K562 (cell line): ENCODE data around the gene FOXJ3.

Experiments
- CEBPB ChIP-seq: fragments of 450-650 bp; IDR thresholded peaks from 2 replicates; pipeline ENCODE4 v1.6.1; 2016; ENCODE audit warnings: missing genetic modification characterization, missing compliant biosample characterization
- FOSL1 ChIP-seq: fragments of 200-800 bp; sonication (Bioruptor generic); conservative IDR thresholded peaks from 2 replicates; pipeline ENCODE4 v1.6.1; 2016; ENCODE audit warnings: missing genetic modification characterization, missing compliant biosample characterization
- MYC ChIP-seq, 2 experiments: fragments of 250-450 bp in 1 of 2; sonication (Bioruptor Pico) in 1 of 2; IDR thresholded peaks; 2 replicates each; pipeline versions ENCODE4 v1.5.1 to v1.6.1; 2012 to 2021; ENCODE audit warnings: low read depth in 2 of 2, borderline replicate concordance in 1 of 2, improper control_type of control experiment in 1 of 2, low read length in 1 of 2, mild to moderate bottlenecking in 1 of 2, moderate library complexity in 1 of 2
- NFRKB ChIP-seq: fragments of 450-650 bp; IDR thresholded peaks from 2 replicates; pipeline ENCODE4 v1.6.1; 2016; ENCODE audit warnings: low read depth
- SREBF2 ChIP-seq: sonication (generic); formaldehyde crosslinking; IDR thresholded peaks from 2 replicates; pipeline ENCODE4 v1.4.0; 2020; ENCODE audit warnings: mild to moderate bottlenecking, missing genetic modification reagents
- YY1 ChIP-seq, 3 experiments: IDR thresholded peaks; 2 replicates each; pipeline ENCODE4 v1.6.1; 2011; ENCODE audit warnings: low read length in 2 of 3, mild to moderate bottlenecking in 2 of 3, moderate library complexity in 2 of 3, borderline replicate concordance in 1 of 3, control low read depth in 1 of 3, low read depth in 1 of 3; ENCODE audit not compliant: insufficient read depth in 3 of 3, insufficient replicate concordance in 2 of 3, control insufficient read depth in 1 of 3, insufficient read length in 1 of 3; ENCODE audit errors: extremely low read depth in 1 of 3
- ZNF146 ChIP-seq: IDR thresholded peaks from one replicate; pipeline ENCODE4 v1.6.1; 2018; ENCODE audit warnings: missing compliant biosample characterization; ENCODE audit not compliant: unreplicated experiment
- TF ChIP-seq, protein P1 (sequence below): fragments of 450-650 bp; IDR thresholded peaks from 2 replicates; pipeline ENCODE4 v1.6.1; 2016
- TF ChIP-seq, protein P2 (sequence below): fragments of 250-450 bp; sonication (Bioruptor Pico); IDR thresholded peaks from 2 replicates; pipeline ENCODE4 v1.4.0; 2020; ENCODE audit warnings: mild to moderate bottlenecking, moderate library complexity
- TF ChIP-seq, protein P3 (sequence below), 3 experiments: IDR thresholded peaks in 2 of 3; conservative IDR thresholded peaks in 1 of 3; 2 replicates each; pipeline ENCODE4 v1.5.1; 2011 to 2012; ENCODE audit warnings: low read length in 3 of 3, mild to moderate bottlenecking in 3 of 3, control low read depth in 2 of 3, improper control_type of control experiment in 1 of 3, inconsistent platforms in 1 of 3, low read depth in 1 of 3, mixed read lengths in 1 of 3, moderate library complexity in 1 of 3; ENCODE audit not compliant: insufficient read depth in 2 of 3
- TF ChIP-seq, protein P4 (sequence below): IDR thresholded peaks from 3 replicates; pipeline ENCODE4 v1.6.1; 2011; ENCODE audit warnings: borderline replicate concordance, mild to moderate bottlenecking; ENCODE audit not compliant: insufficient read length, insufficient read depth
- TF ChIP-seq, protein P5 (sequence below), 2 experiments: fragments of 450-650 bp in 1 of 2; sonication (generic) in 1 of 2; formaldehyde crosslinking; conservative IDR thresholded peaks; 2 replicates each; pipeline versions ENCODE4 v1.4.0 to v1.8.1; 2020 to 2022; ENCODE audit warnings: mild to moderate bottlenecking in 1 of 2, missing genetic modification reagents in 1 of 2

DNA sequence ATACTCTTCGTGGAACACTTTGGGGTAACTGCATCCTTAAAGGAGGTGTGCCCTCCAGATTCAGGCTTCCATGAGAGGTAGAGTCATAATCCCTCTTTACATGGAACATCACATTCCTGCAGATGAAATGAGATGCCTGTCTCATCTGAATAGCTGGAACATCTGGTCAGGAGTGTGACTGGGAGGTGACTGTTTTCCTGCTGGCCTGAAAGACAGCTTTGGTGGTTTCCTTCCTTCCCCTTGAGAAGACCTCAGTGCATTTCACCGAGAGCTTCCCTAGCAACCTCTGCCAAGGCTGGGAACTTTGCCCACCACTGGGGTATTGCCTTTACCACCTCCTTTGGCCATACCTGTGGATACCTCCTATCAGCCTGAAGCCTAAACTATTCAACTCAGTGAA is 123.8 kb downstream of the FOXJ3 start:
- no peak for TF ChIP-seq SREBF2 (CRISPR knock-in tag)
- no peak for TF ChIP-seq MYC (IDR thresholded peaks at IDR 0.05; ENCODE audit: low read depth, low read length)
- no peak for TF ChIP-seq MYC (CRISPR knock-in tag; IDR thresholded peaks at IDR 0.05; ENCODE audit: borderline replicate concordance, low read depth)
- TF ChIP-seq, protein P1, sequence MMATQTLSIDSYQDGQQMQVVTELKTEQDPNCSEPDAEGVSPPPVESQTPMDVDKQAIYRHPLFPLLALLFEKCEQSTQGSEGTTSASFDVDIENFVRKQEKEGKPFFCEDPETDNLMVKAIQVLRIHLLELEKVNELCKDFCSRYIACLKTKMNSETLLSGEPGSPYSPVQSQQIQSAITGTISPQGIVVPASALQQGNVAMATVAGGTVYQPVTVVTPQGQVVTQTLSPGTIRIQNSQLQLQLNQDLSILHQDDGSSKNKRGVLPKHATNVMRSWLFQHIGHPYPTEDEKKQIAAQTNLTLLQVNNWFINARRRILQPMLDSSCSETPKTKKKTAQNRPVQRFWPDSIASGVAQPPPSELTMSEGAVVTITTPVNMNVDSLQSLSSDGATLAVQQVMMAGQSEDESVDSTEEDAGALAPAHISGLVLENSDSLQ, result no peak
- TF ChIP-seq, protein P2, sequence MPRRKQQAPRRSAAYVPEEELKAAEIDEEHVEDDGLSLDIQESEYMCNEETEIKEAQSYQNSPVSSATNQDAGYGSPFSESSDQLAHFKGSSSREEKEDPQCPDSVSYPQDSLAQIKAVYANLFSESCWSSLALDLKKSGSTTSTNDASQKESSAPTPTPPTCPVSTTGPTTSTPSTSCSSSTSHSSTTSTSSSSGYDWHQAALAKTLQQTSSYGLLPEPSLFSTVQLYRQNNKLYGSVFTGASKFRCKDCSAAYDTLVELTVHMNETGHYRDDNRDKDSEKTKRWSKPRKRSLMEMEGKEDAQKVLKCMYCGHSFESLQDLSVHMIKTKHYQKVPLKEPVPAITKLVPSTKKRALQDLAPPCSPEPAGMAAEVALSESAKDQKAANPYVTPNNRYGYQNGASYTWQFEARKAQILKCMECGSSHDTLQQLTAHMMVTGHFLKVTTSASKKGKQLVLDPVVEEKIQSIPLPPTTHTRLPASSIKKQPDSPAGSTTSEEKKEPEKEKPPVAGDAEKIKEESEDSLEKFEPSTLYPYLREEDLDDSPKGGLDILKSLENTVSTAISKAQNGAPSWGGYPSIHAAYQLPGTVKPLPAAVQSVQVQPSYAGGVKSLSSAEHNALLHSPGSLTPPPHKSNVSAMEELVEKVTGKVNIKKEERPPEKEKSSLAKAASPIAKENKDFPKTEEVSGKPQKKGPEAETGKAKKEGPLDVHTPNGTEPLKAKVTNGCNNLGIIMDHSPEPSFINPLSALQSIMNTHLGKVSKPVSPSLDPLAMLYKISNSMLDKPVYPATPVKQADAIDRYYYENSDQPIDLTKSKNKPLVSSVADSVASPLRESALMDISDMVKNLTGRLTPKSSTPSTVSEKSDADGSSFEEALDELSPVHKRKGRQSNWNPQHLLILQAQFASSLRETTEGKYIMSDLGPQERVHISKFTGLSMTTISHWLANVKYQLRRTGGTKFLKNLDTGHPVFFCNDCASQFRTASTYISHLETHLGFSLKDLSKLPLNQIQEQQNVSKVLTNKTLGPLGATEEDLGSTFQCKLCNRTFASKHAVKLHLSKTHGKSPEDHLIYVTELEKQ (CRISPR knock-in tag), result no peak
- TF ChIP-seq ZNF146 (CRISPR knock-in tag), result no peak
- no peak for TF ChIP-seq NFRKB
- TF ChIP-seq, protein P3, sequence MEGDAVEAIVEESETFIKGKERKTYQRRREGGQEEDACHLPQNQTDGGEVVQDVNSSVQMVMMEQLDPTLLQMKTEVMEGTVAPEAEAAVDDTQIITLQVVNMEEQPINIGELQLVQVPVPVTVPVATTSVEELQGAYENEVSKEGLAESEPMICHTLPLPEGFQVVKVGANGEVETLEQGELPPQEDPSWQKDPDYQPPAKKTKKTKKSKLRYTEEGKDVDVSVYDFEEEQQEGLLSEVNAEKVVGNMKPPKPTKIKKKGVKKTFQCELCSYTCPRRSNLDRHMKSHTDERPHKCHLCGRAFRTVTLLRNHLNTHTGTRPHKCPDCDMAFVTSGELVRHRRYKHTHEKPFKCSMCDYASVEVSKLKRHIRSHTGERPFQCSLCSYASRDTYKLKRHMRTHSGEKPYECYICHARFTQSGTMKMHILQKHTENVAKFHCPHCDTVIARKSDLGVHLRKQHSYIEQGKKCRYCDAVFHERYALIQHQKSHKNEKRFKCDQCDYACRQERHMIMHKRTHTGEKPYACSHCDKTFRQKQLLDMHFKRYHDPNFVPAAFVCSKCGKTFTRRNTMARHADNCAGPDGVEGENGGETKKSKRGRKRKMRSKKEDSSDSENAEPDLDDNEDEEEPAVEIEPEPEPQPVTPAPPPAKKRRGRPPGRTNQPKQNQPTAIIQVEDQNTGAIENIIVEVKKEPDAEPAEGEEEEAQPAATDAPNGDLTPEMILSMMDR (IDR thresholded peaks at IDR 0.05 in 2 of 3, conservative IDR thresholded peaks at IDR 0.05 in 1 of 3; ENCODE audit: insufficient read depth in 2 of 3, low read depth in 1 of 3, low read length in 3 of 3), result no peak
- TF ChIP-seq FOSL1, result no peak
- TF ChIP-seq, protein P4, sequence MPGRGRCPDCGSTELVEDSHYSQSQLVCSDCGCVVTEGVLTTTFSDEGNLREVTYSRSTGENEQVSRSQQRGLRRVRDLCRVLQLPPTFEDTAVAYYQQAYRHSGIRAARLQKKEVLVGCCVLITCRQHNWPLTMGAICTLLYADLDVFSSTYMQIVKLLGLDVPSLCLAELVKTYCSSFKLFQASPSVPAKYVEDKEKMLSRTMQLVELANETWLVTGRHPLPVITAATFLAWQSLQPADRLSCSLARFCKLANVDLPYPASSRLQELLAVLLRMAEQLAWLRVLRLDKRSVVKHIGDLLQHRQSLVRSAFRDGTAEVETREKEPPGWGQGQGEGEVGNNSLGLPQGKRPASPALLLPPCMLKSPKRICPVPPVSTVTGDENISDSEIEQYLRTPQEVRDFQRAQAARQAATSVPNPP, result no peak
- TF ChIP-seq, protein P5, sequence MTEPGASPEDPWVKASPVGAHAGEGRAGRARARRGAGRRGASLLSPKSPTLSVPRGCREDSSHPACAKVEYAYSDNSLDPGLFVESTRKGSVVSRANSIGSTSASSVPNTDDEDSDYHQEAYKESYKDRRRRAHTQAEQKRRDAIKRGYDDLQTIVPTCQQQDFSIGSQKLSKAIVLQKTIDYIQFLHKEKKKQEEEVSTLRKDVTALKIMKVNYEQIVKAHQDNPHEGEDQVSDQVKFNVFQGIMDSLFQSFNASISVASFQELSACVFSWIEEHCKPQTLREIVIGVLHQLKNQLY (CRISPR knock-in tag; conservative IDR thresholded peaks at IDR 0.05), result no peak
- no peak for TF ChIP-seq CEBPB (tag)
- TF ChIP-seq YY1 (IDR thresholded peaks at IDR 0.05; ENCODE audit: borderline replicate concordance in 1 of 3, control insufficient read depth in 1 of 3, extremely low read depth in 1 of 3, insufficient read depth in 3 of 3, insufficient read length in 1 of 3, insufficient replicate concordance in 2 of 3, low read depth in 1 of 3, low read length in 2 of 3), result no peak
